ENCODE data around the gene KCNQ4.

The KCNQ4 gene

GRCh38 chr1:40794048-40794447 lies 10.5 kb downstream of the KCNQ4 start:
- Histone ChIP-seq H3K4me3 (ENCODE audit: low read depth, low read length) (no peak overlapping the region), H3K27me3 (replicated peaks) (peaks cover 2% of the 10 kb centered on the region), H3K27ac (no peak overlapping the region), H3K36me3 (replicated peaks) (no peaks in the 10 kb centered on the region)
- DNase-seq = no peak
- in situ Hi-C loops (cut with HindIII; ENCODE audit: low pct_ligation_motif_present, low sequenced_read_pairs) = no loop called here
- no peak for TF ChIP-seq CTCF (IDR thresholded peaks at IDR 0.05; ENCODE audit: low read depth, low read length, missing control alignments)

- Histone ChIP-seq H3K4me3 (ENCODE audit: low read depth, low read length) (no peak overlapping the region), H3K36me3 (replicated peaks) (no peaks in the 10 kb centered on the region), H3K27me3 (replicated peaks) (peaks cover 2% of the 10 kb centered on the region), H3K27ac (no peak overlapping the region)
- no peak for TF ChIP-seq CTCF (IDR thresholded peaks at IDR 0.05; ENCODE audit: low read depth, low read length, missing control alignments)
- in situ Hi-C loops (cut with HindIII; ENCODE audit: low pct_ligation_motif_present, low sequenced_read_pairs) = no loop called here
- DNase-seq = no peak
Observed at GRCh38 chr1:40794974-40795715, 11.6 kb downstream of the KCNQ4 start.

- peaks cover 2% of the 10 kb centered on the region for H3K27me3 ChIP-seq (replicated peaks)
- no peak overlapping the region for H3K4me3 ChIP-seq (ENCODE audit: low read depth, low read length)
- H3K27ac ChIP-seq = no peak overlapping the region
- in situ Hi-C loops (cut with HindIII; ENCODE audit: low pct_ligation_motif_present, low sequenced_read_pairs) = no loop called here
- no peak for TF ChIP-seq CTCF (IDR thresholded peaks at IDR 0.05; ENCODE audit: low read depth, low read length, missing control alignments)
- DNase-seq = no peak
- no peaks in the 10 kb centered on the region for H3K36me3 ChIP-seq (replicated peaks)
Observed at GRCh38 chr1:40795811-40796586, 12.4 kb downstream of the KCNQ4 start.

- no peak for TF ChIP-seq CTCF (IDR thresholded peaks at IDR 0.05; ENCODE audit: low read depth, low read length, missing control alignments)
- in situ Hi-C loops (cut with HindIII; ENCODE audit: low pct_ligation_motif_present, low sequenced_read_pairs) = no loop called here
Observed at GRCh38 chr1:40796939-40797667, 13.5 kb downstream of the KCNQ4 start.

GRCh38 chr1:40797668-40798010 lies 14.1 kb downstream of the KCNQ4 start:
- H3K36me3 ChIP-seq (replicated peaks) = no peaks in the 10 kb centered on the region
- no peak for DNase-seq
- in situ Hi-C loops (cut with HindIII; ENCODE audit: low pct_ligation_motif_present, low sequenced_read_pairs) = no loop called here
- H3K27me3 ChIP-seq (replicated peaks) = no peaks in the 10 kb centered on the region
- no peak for TF ChIP-seq CTCF (IDR thresholded peaks at IDR 0.05; ENCODE audit: low read depth, low read length, missing control alignments)
- no peak overlapping the region for H3K4me3 ChIP-seq (ENCODE audit: low read depth, low read length)
- no peak overlapping the region for H3K27ac ChIP-seq

More at GRCh38 chr1:40796939-40797667, 13.5 kb downstream of the KCNQ4 start:
- peaks cover 2% of the 10 kb centered on the region for H3K27me3 ChIP-seq (replicated peaks)
- no peak for DNase-seq
- H3K27ac ChIP-seq = no peak overlapping the region
- no peaks in the 10 kb centered on the region for H3K36me3 ChIP-seq (replicated peaks)
- no peak overlapping the region for H3K4me3 ChIP-seq (ENCODE audit: low read depth, low read length)

Data from brain microvascular endothelial cell (primary cell).